ENCODE results near the gene NUAK2.
"Not testable (repeated sequence)": the region's sequence is repeated elsewhere in the genome, so short reads cannot be mapped to it uniquely, and the experiment has no call there.

The NUAK2 gene

DNA sequence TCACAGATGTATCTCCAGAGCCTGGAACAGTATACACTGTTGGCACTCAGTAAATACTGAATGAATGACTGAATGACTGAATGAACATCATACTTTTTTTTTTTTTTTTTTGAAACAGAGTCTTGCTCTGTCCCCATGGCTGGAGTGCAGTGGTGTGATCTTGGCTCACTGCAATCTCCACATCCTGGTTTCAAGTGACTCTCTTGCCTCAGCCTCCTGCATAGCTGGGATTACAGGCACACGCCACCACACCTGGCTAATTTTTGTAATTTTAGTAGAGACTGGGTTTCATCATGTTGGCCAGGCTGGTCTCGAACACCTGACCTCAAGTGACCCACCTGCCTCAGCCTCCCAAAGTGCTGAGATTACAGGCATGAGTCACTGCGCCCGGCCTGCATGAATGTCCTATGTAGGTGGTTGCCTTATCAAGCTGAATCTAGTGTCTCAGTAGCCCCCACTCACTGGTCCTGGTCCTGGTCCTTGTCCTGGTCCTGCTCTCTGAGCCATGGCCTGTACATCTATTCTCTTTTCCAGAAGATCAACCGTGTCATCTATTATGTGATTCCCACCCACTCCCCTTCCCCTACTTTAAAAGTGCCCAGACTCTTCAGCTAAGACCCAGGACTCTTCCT, 23.9 kb downstream of the NUAK2 start:
- DNase-seq (ENCODE audit: low spot score): not testable (repeated sequence)

DNA sequence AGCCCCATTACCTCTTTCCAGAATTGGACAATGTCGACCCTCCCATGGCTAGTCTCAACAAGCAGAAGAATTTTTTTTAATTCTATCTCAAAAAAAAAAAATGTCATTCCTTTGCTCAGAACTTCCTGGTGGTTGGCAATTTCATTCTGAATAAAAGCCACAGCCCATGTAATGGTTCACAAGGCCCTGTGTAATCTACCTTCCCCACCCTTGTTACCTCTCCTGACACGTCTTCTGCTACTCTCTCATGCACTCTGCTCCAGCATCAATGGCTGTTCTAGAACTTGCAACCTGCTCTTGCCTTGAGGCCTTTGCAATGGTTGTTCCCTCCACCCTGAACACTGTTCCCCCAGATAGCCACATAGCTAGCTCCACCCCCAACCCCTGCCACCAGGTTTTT, 25.4 kb downstream of the NUAK2 start:
- no peak for DNase-seq (ENCODE audit: low spot score)

DNA sequence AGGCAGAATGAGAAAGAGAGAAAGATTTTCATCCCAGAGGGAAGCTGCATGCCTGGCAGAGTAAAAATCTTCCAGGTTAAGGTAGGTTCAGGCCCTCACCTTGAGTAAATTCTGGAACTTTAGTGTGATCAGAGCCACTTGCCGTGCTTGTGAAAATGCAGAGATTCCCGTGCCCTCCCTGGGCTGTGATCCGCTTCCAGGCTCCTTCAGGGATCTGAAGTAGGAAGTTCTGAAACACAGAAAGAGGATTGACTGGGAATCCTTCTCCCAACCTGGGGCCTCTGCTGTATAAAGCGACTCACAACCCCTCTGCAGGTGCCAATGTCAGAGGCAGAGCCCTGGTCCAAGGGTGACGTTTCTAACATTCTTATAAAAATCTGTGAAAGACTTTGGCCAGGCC, 26.6 kb downstream of the NUAK2 start:
- no peak for DNase-seq (ENCODE audit: low spot score)

DNA sequence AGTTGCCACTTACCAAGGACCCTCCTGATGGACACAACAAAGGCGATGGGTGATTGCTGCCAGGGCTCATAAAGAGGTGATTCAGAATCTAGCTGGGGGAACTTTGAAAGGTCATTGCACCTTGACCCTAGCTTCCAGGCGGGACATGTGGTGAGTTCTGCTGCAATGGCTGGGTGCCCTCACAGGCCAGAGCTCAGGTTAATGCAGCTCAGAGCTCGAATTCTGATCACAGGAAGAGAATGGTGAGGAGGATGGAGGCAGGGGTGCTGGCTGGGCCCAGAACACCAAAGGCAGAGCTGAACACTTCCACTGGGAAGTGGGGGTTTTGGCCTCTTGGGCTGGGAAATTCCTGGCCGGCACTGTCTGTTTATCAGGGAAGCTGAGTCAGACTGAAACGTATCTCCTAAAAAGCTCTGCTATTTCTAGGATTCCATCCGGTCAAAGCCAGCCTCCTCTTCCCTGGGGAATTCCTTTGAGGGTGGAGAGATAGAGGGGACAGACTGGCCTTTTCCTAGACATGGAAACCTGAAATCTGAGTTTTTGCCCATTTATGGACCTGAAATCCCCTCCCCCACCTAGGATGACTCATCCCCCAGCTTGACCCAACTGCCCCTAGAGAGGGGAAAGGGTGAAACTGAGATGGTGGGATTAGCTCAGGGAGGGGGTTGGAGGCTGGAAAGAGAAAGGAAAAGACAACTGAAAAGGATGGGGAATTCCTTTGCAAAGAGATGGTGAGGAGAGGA, 27.2 kb downstream of the NUAK2 start:
- peak; percentile 94 for DNase-seq (ENCODE audit: low spot score)

DNA sequence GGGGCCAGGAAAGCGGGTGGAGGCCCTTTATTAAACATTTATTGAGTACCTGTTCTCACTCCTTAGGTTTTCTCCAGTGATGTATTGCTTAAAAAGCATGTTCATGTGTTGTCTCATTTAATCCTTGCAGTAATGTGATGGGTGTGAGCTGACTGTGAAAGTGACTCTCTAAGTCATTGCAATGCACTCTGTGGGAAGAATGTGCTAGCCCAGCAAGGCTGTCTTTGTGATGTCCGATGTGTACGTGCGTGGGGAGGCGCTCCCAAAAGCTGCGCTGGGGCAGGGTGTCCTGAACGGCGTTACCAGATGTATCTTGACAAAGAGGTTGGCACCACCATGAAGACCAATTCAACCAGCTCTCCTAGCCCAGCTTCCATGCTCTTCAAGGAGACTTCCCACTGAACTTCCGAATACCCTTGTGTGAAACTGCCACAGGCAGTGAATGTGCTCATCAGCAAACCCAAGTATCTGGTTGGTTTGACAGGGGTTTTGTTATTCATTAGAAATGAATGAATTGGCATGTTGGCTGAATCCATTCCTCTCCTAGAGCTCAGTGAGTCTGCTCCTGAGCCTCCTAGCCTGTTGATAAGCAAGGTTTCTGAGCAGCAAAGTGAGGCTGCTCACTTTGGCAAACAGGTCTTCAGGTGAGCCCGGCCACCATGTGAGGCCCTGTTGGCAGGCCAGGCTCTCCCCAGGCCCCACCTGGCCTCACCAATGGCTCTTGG, 28.0 kb downstream of the NUAK2 start:
- no peak for DNase-seq (ENCODE audit: low spot score)

DNA sequence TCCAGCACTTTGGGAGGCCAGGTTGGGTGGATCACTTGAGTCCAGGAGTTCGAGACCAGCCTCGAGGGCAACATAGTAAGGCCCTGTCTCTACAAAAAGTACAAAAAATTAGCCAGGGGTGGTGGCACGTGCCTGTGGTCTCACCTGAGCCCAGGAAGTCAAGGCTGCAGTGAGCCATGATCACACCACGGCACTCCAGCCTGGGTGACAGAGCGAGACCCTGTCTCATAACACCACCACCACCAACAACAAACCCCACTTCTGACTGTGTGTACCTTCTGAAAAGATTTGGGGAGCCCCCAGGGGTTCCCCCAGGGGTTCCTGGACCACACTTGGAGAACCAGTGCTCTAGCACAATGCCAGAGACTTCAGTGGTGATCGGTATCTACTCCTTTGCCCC, 29.9 kb downstream of the NUAK2 start:
- no peak for DNase-seq (ENCODE audit: low spot score)

DNA sequence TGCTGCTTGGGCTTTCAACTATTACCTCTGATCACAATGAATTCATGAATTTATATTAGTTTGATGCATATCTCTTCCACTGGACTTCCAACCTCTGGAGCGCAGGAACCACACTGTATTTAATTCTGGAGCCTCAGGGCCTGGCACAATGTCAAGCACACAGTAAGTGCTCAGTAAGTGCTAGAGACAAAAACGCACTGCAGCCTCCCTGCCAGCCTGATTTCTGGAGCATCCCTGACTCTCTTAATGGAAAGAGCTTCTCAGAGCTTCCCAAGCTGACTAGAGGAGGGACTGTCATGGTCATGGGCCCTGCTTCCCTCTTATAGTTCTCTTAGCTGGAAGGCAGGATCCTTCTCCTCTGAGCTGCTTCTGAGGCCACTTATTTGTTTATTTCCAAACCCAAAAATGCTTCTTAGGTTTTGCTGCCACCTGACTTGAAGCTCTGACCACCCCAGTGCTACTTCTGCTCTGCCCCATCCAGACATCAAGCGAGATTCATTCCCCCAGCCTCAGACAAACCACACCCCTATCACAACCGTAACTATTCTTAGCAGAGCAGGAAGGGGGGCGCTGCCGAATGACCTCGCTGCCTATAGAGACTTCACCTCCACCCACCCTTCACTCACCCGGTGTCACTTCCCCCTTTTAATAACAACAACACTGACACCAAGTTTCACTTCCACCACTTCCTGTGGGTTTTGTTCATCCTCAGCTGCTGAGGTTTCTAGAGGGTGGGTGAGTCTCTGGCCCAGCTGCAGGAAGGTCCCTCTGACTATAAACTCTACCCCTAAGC, 33.6 kb downstream of the NUAK2 start:
- DNase-seq (ENCODE audit: low spot score): peak; percentile 57

DNA sequence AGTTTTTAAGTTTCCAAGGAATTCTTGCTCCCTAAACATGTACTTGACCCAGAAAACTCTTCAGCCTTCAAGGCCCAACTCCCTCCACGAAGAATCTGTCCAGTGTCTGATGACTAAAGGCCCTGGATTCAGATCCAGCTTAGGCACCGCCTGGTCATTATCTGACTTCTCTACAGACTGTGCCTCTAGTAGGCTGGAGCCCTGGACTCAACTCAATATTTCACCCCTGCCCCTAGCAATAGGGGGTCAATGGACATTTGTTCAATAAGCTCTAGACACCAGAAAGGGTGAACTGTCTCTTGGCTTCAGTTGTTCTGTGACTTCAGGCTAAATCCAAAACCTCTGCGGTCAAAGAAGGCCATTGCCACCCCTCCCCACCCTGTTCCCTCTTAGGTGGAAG, 34.5 kb downstream of the NUAK2 start:
- DNase-seq (ENCODE audit: low spot score): no peak

DNA sequence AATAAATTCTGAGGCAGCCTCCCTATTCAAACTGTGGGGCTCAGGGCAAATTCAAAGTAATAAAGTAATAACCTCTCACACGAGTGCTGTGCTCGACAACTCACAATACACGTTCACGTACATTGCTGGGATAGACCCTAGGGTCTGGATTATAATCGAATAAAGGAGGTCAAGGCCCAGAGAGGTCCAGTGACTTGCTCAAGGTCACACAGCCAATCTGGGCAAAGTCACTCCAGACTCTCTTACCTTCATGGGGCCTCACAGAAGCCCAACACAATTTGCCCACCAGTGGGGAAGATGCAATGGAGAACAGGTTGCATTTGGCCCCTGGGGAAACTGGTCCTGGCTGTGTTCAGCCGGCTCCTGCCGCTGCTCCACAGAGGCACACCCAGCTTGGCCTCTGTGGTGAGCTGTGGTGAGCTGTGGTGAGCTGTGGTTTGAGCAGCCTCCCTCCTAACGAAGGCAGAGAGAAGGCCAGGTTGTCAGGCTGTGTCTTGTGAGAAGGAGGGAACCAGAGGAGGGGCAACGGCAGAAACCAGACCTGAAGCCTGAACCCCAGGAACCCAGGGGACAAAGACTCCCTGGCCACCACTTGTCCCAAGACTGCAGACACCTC, 35.1 kb downstream of the NUAK2 start:
- no peak for DNase-seq (ENCODE audit: low spot score)

DNA sequence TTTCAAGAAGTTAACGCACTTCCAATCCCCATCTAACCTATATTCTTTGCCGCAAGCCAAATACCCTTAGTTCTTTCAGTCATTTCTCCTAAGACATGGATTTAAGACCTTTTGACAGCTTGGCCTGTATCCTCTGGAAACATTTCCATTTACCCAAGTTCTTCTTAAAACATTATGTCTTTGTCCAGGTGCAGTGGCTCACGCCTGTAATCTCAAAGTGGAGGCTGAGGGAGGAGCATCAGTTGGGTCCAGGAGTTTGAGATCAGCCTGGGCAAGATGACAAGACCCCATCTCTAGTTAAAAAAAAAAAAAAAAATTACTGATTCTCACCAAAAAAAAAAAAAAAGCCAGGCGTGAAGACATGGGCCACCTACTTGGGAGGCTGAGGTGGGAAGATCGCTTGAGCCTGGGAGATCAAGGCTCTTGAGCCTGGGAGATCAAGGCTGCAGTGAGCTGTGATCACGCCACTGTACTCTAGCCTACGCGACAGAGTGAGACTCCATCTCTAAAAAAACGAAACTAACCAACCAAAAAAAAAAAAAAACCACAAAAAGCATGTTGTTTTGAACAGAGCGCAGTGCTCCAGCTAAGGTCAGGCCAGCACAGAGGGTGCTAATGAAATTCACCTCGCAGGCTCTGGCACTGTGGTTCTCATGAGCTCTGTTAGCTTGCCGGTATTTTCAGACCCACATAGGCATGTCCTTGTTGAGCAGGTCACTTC, 36.0 kb downstream of the NUAK2 start:
- no peak for DNase-seq (ENCODE audit: low spot score)

DNA sequence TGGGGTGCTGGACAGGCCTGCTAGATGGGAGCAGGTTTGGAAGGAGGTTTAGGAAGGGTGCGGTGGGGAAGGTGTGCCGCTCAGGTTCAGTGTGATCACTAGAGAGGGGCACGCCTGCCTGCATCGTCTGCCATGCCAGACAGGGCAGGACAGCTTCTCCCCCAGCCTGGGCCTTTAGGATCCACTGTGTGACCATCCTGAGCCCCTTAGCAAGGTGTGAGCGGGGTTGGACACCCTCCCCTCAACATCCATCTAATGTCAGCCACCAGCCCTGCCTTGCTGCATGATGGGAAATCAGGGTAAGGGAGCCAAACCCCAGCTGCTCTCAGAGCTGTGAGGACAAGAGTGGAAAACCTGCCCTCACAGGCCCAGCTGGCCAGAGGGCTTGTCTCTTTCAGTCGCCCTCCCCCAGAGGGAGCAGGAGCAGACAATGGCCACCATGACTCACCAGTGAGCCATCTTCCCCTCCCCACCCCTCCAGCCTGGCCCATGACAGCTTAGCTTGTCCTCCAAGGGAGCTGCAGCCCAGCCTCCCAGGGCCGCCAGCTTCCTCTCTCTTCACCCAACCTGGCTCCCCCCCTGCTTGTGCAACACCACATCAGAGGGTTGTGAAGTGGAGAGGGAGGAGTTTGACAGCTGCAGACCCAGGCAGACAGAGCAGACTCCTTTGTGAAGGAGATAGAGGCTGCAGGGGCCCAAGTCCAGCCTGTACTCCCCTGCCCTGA, 37.0 kb downstream of the NUAK2 start:
- peak; percentile 99 for DNase-seq (ENCODE audit: low spot score)

DNA sequence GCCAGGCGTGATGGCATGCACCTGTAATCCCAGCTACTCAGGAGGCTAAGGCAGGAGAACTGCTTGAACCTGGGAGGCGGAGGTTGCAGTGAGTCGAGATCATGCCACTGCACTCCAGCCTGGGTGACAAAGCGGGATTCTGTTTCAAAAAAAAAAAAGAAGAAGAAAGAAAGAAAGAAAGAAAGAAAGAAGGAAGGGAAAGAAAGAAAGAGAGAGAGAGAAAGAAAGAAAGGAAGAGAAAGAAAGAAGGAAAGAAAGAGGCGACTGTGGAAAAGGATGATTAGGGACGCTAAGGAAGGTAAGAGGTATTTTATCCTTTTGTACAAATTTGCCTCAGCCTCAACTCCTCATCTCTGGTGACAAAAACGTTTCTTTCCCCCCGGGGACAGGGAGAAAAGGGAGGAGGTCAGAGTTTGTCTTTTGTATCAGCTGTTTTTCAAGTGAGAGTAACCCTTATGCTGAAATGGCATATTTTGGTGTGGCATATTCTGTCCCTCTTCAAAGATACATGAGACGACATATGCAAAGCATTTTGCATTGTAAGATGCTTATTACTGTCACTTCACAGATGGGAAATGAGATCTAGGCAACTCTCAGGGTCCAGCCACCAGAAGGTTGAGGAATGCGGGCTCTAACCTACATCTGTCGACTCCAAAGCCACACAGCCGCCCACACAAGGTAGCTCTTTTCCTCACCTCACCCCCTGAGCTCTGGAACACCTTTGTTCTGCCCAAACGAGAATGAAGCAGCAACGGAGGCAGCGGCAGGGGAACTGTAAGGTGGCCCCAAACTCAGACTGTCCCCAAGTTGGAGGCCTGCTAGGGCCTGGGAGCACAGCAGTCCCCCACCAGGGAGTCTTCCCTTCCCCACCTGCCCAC, 38.0 kb downstream of the NUAK2 start:
- no peak for DNase-seq (ENCODE audit: low spot score)

DNA sequence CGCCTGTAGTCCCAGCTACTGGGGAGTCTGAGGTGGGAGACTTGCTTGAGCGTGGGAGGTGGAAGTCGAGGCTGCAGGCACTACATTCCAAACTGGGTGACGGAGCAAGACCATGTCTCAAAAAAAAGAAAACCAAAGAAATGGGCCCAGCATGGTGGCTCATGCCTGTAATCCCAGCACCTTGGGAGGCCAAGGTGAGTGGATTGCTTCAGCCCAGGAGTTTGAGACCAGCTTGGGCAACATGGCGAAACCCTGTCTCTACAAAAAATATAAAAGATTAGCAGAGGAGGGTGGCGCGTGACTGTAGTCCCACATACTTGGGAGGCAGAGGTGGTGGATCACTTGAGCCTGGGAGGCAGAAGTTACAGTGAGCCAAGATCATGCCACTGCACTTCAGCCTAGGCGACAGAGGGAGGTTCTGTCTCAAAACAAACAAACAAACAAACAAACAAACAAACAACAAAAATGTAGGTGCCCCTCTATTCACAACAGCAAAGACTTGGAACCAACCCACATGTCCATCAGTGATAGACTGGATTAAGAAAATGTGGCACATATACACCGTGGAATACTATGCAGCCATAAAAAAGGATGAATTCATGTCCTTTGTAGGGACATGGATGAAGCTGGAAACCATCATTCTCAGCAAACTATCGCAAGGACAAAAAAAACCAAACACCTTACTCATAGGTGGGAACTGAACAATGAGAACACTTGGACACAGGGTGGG, 40.7 kb downstream of the NUAK2 start:
- DNase-seq (ENCODE audit: low spot score): not testable (repeated sequence)

DNA sequence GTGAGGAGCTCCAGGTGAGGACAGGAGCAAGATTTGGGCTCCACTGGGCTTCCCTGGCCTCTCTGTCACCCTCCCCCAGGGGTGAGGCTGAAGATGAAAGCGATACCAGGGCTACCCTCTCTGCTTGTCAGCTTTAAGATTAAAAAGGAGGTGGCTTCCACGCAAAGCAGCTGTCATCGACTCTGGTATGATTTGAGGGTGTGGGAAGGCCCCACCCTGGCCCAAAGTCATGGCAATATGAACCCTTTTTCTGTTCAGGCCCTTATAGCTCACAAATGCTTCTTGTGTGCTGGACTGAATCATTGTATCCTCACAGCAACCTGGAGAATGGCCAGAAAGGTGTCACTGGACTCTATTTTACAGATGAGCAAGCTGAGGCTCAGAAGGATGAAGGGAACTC, 41.6 kb downstream of the NUAK2 start:
- DNase-seq (ENCODE audit: low spot score): no peak

DNA sequence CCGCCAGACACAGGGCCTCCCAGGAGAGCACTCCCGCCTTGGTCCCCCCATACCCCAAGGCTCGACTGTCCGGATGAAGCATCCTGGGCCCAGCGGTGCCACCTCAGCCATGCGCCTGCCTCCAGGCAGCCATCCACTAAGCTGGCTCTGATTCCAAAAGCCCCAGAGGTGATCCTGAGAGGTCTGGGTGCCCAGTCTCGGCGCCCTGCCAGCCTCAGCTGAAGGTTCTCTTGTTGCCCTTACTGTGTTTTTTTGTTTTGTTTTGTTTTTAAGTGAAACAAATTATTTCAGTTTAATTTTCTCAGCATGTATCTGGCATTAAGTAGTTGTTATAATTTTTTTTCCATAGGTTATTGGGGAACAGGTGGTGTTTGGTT, 44.9 kb downstream of the NUAK2 start:
- no peak for DNase-seq (ENCODE audit: low spot score)

DNA sequence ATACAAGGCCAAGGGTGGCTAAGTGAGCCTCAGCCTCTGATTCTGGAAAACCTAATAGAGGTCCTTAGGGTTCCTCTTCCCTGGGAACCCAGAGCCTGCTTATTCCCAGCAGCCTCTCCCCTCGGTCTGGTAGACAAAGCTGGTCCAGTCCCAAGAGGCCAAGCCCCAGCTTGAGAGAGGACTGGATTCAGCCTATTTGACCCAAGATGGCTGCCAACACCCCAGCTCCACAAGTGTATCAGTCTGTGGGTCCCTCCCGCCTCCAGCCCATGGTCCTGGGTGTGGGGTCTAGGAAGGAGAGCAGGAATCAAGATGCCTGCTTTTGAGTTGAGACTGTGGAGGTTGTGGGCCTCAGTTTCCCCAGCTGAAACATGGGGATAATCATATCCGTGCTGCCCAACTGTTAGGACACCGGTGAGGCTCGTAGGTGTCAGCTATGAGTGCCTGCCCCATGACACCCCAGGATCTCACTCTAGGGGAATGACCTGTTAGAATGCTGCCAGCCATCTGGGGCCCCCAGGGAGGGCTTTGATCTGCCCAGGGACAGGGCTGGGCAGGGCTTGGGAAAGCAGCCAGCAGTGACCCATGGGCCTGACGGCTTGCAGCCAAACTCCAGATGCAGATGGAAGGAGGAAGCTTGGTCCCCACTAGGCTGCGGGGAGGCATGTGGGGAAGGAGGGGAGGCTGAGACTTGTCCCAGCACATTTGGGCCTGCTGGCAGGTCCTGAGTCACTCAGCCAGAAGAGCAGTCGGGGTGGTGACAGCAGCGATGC, 45.4 kb downstream of the NUAK2 start:
- DNase-seq (ENCODE audit: low spot score): no peak

DNA sequence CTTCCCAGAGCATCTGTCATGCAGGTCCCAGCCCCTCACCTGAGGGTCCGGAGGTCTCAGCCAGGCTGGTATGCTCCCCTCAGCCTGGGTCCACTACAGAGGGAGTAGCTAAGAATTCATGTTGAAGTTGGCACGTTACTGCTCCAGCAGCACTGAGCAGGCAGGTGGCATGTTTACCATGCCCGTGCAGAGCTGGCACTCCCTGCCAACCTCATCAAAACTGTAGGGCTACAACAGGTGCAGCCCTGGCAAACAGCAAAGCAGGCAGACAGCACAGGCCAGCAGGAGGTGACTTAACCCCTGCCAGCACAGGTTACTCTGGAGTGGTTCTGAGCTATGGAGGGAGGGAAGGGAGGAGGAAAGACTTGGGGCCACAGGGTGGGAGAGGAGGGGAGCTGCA, 46.4 kb downstream of the NUAK2 start:
- DNase-seq (ENCODE audit: low spot score): no peak

DNA sequence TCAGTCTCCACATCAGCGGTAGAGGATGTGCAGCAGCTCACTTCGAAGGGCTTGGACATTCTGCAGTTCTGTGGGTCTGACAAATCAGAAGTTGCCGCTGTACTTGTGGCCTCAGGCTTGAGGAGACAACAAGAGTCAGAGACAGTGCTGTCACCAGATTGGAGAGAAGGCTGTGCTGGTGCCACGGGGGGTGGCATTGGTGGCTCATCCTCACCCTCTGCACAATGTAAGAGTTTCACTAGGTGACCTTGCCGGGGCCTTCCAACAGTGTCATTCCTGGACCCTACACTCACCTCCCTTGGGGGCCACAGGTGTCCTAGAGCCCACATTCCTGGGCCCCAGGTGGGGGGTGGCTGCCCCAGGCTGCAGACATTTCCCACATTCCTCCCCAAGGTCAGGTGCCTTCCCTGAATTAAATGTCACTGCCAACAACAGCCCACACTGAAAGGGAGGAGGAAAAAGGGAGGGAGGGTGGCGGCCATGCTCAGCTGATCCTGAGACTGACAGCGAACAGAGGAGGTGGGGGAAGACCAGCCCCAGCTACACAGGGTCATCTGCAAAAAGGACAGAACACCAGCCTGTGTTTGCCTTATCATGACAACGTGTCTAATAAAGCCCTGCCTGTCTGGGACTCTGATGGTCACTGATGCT, 47.4 kb downstream of the NUAK2 start:
- DNase-seq (ENCODE audit: low spot score): no peak

All from kidney capillary endothelial cell (primary cell).